ENCODE data around the gene GATA1. TPM values are rescaled to one million over a fixed set of nuclear protein-coding genes. Genes with fewer than 3 reads are reported as not detected.

Gene GATA1
- total and polyA plus RNA-seq, 10 of the 15 experiments (the other 5 are each of a cell fraction or from before 2014, with no cell fraction given) = 0.24 to 0.36 TPM; not detected in 8

DNA sequence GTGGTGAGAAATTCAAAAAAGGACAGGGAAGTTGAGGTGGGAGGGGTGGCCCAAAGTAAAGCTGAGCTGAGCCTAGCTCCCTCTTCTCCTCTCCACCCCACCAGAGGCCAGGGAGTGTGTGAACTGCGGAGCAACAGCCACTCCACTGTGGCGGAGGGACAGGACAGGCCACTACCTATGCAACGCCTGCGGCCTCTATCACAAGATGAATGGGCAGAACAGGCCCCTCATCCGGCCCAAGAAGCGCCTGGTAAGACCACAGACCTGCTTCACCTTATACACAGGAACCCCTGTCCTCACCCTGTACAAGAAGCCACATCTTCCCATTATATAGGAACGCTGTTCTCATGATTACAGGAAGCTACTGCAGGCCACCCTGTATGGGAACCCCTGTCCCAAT, 5.8 kb downstream of the GATA1 start:
- BruUV-seq (replicated peaks) = no TSS peak
- Histone ChIP-seq H2AFZ (ENCODE audit: control insufficient read depth, low read depth, low read length) (no peak overlapping the region), H3K4me1 (ENCODE audit: control insufficient read depth, insufficient read depth, low read length) (no peaks in the 10 kb centered on the region), H3K27ac (ENCODE audit: control insufficient read depth, insufficient read depth) (no peak overlapping the region), H3K4me3 (no peak overlapping the region), H3K9me3 (replicated peaks; ENCODE audit: control insufficient read depth, insufficient read depth, low read length) (no peaks in the 10 kb centered on the region), H4K20me1 (ENCODE audit: control insufficient read depth, insufficient read depth) (no peaks in the 10 kb centered on the region), H3K79me2 (ENCODE audit: control insufficient read depth, insufficient read depth, low read length) (no peaks in the 10 kb centered on the region), H3K36me3 (ENCODE audit: control insufficient read depth in 2 of 2, insufficient read depth in 2 of 2, low read length in 1 of 2) (no peaks in the 10 kb centered on the region), H3K27me3 (replicated peaks in 1 of 2; ENCODE audit: control insufficient read depth in 2 of 2, insufficient read depth in 2 of 2, low read length in 1 of 2) (no peaks in the 10 kb centered on the region), H3K4me2 (ENCODE audit: control insufficient read depth, insufficient read depth) (no peak overlapping the region), H3K9ac (ENCODE audit: control insufficient read depth, insufficient read depth, low read length) (no peak overlapping the region)
- ChIA-PET RAD21 (ENCODE audit: unreplicated experiment) (no interaction called here), SMC1A (ENCODE audit: uncharacterized antibody, unreplicated experiment) (no interaction called here), CTCF (no interaction called here), POLR2A (no interaction called here)
- DNase-seq (ENCODE audit: low read depth, low spot score) (no peak), FAIRE-seq (no peak), ATAC-seq (no peak)
- 42% methylated on average over 7 of the region's 7 CpGs for WGBS (ENCODE audit: insufficient coverage, insufficient replicate concordance, low lambda C conversion rate, missing lambda C conversion rate)
- intact Hi-C loops (cut with micrococcal nuclease; ENCODE audit: unreplicated experiment) = no loop called here
- no peak for TF ChIP-seq PAX8 (IDR thresholded peaks at IDR 0.05)
- TF ChIP-seq, protein P1, sequence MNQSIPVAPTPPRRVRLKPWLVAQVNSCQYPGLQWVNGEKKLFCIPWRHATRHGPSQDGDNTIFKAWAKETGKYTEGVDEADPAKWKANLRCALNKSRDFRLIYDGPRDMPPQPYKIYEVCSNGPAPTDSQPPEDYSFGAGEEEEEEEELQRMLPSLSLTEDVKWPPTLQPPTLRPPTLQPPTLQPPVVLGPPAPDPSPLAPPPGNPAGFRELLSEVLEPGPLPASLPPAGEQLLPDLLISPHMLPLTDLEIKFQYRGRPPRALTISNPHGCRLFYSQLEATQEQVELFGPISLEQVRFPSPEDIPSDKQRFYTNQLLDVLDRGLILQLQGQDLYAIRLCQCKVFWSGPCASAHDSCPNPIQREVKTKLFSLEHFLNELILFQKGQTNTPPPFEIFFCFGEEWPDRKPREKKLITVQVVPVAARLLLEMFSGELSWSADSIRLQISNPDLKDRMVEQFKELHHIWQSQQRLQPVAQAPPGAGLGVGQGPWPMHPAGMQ (IDR thresholded peaks at IDR 0.05; ENCODE audit: borderline replicate concordance) = no peak
- in situ Hi-C loops (cut with MboI) = loop anchor here (5.0 kb wide), 1 partner anchor 35 kb away; the partner anchor contains the start of gene ERAS

DNA sequence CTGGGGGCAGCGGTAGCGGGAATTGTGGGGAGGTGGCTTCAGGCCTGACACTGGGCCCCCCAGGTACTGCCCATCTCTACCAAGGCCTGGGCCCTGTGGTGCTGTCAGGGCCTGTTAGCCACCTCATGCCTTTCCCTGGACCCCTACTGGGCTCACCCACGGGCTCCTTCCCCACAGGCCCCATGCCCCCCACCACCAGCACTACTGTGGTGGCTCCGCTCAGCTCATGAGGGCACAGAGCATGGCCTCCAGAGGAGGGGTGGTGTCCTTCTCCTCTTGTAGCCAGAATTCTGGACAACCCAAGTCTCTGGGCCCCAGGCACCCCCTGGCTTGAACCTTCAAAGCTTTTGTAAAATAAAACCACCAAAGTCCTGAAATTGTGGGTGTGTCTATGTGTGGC, 7.5 kb downstream of the GATA1 start:
- no peak for DNase-seq (ENCODE audit: low read depth, low spot score)
- no peak overlapping the region for H3K9ac ChIP-seq (ENCODE audit: control insufficient read depth, insufficient read depth, low read length)
- H3K79me2 ChIP-seq (ENCODE audit: control insufficient read depth, insufficient read depth, low read length) = no peaks in the 10 kb centered on the region
- no peaks in the 10 kb centered on the region for H4K20me1 ChIP-seq (ENCODE audit: control insufficient read depth, insufficient read depth)
- intact Hi-C loops (cut with micrococcal nuclease; ENCODE audit: unreplicated experiment) = no loop called here
- no peak overlapping the region for H3K4me2 ChIP-seq (ENCODE audit: control insufficient read depth, insufficient read depth)
- H3K9me3 ChIP-seq (replicated peaks; ENCODE audit: control insufficient read depth, insufficient read depth, low read length) = no peaks in the 10 kb centered on the region
- TF ChIP-seq MTA2 (IDR thresholded peaks at IDR 0.05; ENCODE audit: low read depth) (no peak), HDAC6 (IDR thresholded peaks at IDR 0.05; ENCODE audit: unreplicated experiment) (no peak), FOXK2 (IDR thresholded peaks at IDR 0.05) (no peak), TCF7 (IDR thresholded peaks at IDR 0.05; ENCODE audit: borderline replicate concordance) (no peak), JUNB (IDR thresholded peaks at IDR 0.05) (no peak)
- TF ChIP-seq, protein P2, sequence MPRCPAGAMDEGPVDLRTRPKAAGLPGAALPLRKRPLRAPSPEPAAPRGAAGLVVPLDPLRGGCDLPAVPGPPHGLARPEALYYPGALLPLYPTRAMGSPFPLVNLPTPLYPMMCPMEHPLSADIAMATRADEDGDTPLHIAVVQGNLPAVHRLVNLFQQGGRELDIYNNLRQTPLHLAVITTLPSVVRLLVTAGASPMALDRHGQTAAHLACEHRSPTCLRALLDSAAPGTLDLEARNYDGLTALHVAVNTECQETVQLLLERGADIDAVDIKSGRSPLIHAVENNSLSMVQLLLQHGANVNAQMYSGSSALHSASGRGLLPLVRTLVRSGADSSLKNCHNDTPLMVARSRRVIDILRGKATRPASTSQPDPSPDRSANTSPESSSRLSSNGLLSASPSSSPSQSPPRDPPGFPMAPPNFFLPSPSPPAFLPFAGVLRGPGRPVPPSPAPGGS (IDR thresholded peaks at IDR 0.05; ENCODE audit: borderline replicate concordance, insufficient read depth, low read depth, low read length, poor library complexity, severe bottlenecking) = no peak
- TF ChIP-seq, protein P3, sequence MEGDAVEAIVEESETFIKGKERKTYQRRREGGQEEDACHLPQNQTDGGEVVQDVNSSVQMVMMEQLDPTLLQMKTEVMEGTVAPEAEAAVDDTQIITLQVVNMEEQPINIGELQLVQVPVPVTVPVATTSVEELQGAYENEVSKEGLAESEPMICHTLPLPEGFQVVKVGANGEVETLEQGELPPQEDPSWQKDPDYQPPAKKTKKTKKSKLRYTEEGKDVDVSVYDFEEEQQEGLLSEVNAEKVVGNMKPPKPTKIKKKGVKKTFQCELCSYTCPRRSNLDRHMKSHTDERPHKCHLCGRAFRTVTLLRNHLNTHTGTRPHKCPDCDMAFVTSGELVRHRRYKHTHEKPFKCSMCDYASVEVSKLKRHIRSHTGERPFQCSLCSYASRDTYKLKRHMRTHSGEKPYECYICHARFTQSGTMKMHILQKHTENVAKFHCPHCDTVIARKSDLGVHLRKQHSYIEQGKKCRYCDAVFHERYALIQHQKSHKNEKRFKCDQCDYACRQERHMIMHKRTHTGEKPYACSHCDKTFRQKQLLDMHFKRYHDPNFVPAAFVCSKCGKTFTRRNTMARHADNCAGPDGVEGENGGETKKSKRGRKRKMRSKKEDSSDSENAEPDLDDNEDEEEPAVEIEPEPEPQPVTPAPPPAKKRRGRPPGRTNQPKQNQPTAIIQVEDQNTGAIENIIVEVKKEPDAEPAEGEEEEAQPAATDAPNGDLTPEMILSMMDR (IDR thresholded peaks at IDR 0.05 in 2 of 3, conservative IDR thresholded peaks at IDR 0.05 in 1 of 3; ENCODE audit: control insufficient read depth in 2 of 3, extremely low read depth in 1 of 3, insufficient read depth in 1 of 3, low read depth in 3 of 3, low read length in 3 of 3) = no peak
- FAIRE-seq = no peak
- ATAC-seq = no peak
- H3K4me1 ChIP-seq (ENCODE audit: control insufficient read depth, insufficient read depth, low read length) = no peaks in the 10 kb centered on the region
- H3K27me3 ChIP-seq (replicated peaks in 1 of 2; ENCODE audit: control insufficient read depth in 2 of 2, insufficient read depth in 2 of 2, low read length in 1 of 2) = no peaks in the 10 kb centered on the region
- WGBS (ENCODE audit: insufficient coverage, insufficient replicate concordance, low lambda C conversion rate, missing lambda C conversion rate) = 43% methylated on average over 3 of the region's 4 CpGs
- H2AFZ ChIP-seq (ENCODE audit: control insufficient read depth, low read depth, low read length) = no peak overlapping the region
- H3K4me3 ChIP-seq = no peak overlapping the region
- ChIA-PET POLR2A (no interaction called here), RAD21 (ENCODE audit: unreplicated experiment) (no interaction called here), CTCF (no interaction called here), SMC1A (ENCODE audit: uncharacterized antibody, unreplicated experiment) (no interaction called here)
- no peaks in the 10 kb centered on the region for H3K36me3 ChIP-seq (ENCODE audit: control insufficient read depth in 2 of 2, insufficient read depth in 2 of 2, low read length in 1 of 2)
- no TSS peak for BruUV-seq (replicated peaks)
- in situ Hi-C loops (cut with MboI) = loop anchor here (5.0 kb wide), 1 partner anchor 33 kb away; the partner anchor contains the start of gene ERAS
- H3K27ac ChIP-seq (ENCODE audit: control insufficient read depth, insufficient read depth) = no peak overlapping the region

Data from GM12878 (cell line).